K562 (cell line): ENCODE data around the gene NUDT6. TPM values are rescaled to one million over a fixed set of nuclear protein-coding genes. Genes with fewer than 3 reads are reported as not detected.
A peak's percentile ranks its signal among the peaks of the same experiment; 100 is the strongest.

ENCODE experiments used
- ARID1B ChIP-seq: fragments of 450-650 bp; IDR thresholded peaks from 2 replicates; pipeline ENCODE4 v1.6.1; 2016; ENCODE audit warnings: antibody characterized with exemption, mild to moderate bottlenecking, inconsistent platforms
- ATF7 ChIP-seq: fragments of 450-650 bp; IDR thresholded peaks from 2 replicates; pipeline ENCODE4 v1.7.1; 2014; ENCODE audit warnings: mild to moderate bottlenecking, moderate library complexity
- CBFB ChIP-seq: sonication (generic); formaldehyde crosslinking; IDR thresholded peaks from 2 replicates; pipeline ENCODE4 v1.4.0; 2020; ENCODE audit warnings: mild to moderate bottlenecking, missing genetic modification reagents
- CREB3L1 ChIP-seq: fragments of 450-650 bp; IDR thresholded peaks from 2 replicates; pipeline ENCODE4 v1.6.1; 2014; ENCODE audit warnings: low read depth, mild to moderate bottlenecking, moderate library complexity, borderline replicate concordance
- E2F3 ChIP-seq: fragments of 250-450 bp; sonication (Bioruptor Pico); IDR thresholded peaks from 2 replicates; pipeline ENCODE4 v1.4.0; 2020; ENCODE audit warnings: mild to moderate bottlenecking
- E4F1 ChIP-seq: fragments of 250-450 bp; sonication (Bioruptor Pico); IDR thresholded peaks from 2 replicates; pipeline ENCODE4 v1.5.0; 2021; ENCODE audit warnings: mild to moderate bottlenecking, borderline replicate concordance
- HEY1 ChIP-seq: fragments of 250-450 bp; sonication (Bioruptor Pico); IDR thresholded peaks from 2 replicates; pipeline ENCODE4 v1.5.0; 2020; ENCODE audit warnings: mild to moderate bottlenecking, moderate library complexity, borderline replicate concordance
- HMG20A ChIP-seq: fragments of 450-650 bp; formaldehyde crosslinking; conservative IDR thresholded peaks from 2 replicates; pipeline ENCODE4 v1.4.0; 2020; ENCODE audit warnings: mild to moderate bottlenecking, mixed read lengths
- MYC ChIP-seq, 2 experiments: fragments of 250-450 bp in 1 of 2; sonication (Bioruptor Pico) in 1 of 2; IDR thresholded peaks; 2 replicates each; pipeline versions ENCODE4 v1.5.1 to v1.6.1; 2012 to 2021; ENCODE audit warnings: low read depth in 2 of 2, borderline replicate concordance in 1 of 2, improper control_type of control experiment in 1 of 2, low read length in 1 of 2, mild to moderate bottlenecking in 1 of 2, moderate library complexity in 1 of 2
- NFATC3 ChIP-seq: fragments of 450-650 bp; IDR thresholded peaks from 2 replicates; pipeline ENCODE4 v1.6.1; 2017; ENCODE audit warnings: mild to moderate bottlenecking
- NR2C1 ChIP-seq, 2 experiments: fragments of 450-650 bp; IDR thresholded peaks; 2 replicates each; pipeline ENCODE4 v1.6.1; 2017; ENCODE audit warnings: mild to moderate bottlenecking in 2 of 2, antibody characterized with exemption in 1 of 2, inconsistent platforms in 1 of 2, missing compliant biosample characterization in 1 of 2, missing genetic modification characterization in 1 of 2
- NR2C2 ChIP-seq, 2 experiments: fragments of 200-800 bp in 1 of 2; sonication (Bioruptor generic) in 1 of 2; sonication (generic) in 1 of 2; formaldehyde crosslinking in 1 of 2; IDR thresholded peaks; 2 replicates each; pipeline versions ENCODE4 v1.6.1 to v1.8.0; 2016 to 2022; ENCODE audit warnings: mild to moderate bottlenecking in 1 of 2, missing compliant biosample characterization in 1 of 2, missing genetic modification characterization in 1 of 2, missing genetic modification reagents in 1 of 2
- NUFIP1 ChIP-seq: fragments of 450-650 bp; IDR thresholded peaks from 2 replicates; pipeline ENCODE4 v1.6.1; 2018; ENCODE audit not compliant: partially characterized antibody
- POLR2G ChIP-seq: fragments of 200-400 bp; formaldehyde crosslinking; IDR thresholded peaks from 2 replicates; pipeline ENCODE4 v1.6.1; 2017; ENCODE audit warnings: low read depth, mild to moderate bottlenecking, antibody characterized with exemption, low read length, moderate library complexity
- RBM15 ChIP-seq: fragments of 200-400 bp; formaldehyde crosslinking; IDR thresholded peaks from 2 replicates; pipeline ENCODE4 v1.6.1; 2018; ENCODE audit warnings: mild to moderate bottlenecking, low read length, moderate library complexity; ENCODE audit not compliant: insufficient read depth
- SNAPC5 ChIP-seq: fragments of 250-450 bp; sonication (Bioruptor Pico); IDR thresholded peaks from 2 replicates; pipeline ENCODE4 v1.8.0; 2021; ENCODE audit warnings: moderate library complexity, mild to moderate bottlenecking, inconsistent platforms
- SUPT5H ChIP-seq: fragments of 450-650 bp; IDR thresholded peaks from 2 replicates; pipeline ENCODE4 v1.6.1; 2016
- TAF9B ChIP-seq: fragments of 450-650 bp; IDR thresholded peaks from 2 replicates; pipeline ENCODE4 v1.6.1; 2018; ENCODE audit warnings: mild to moderate bottlenecking; ENCODE audit not compliant: partially characterized antibody
- YY1 ChIP-seq, 3 experiments: IDR thresholded peaks; 2 replicates each; pipeline ENCODE4 v1.6.1; 2011; ENCODE audit warnings: low read length in 2 of 3, mild to moderate bottlenecking in 2 of 3, moderate library complexity in 2 of 3, borderline replicate concordance in 1 of 3, control low read depth in 1 of 3, low read depth in 1 of 3; ENCODE audit not compliant: insufficient read depth in 3 of 3, insufficient replicate concordance in 2 of 3, control insufficient read depth in 1 of 3, insufficient read length in 1 of 3; ENCODE audit errors: extremely low read depth in 1 of 3
- ZFX ChIP-seq: sonication (generic); formaldehyde crosslinking; IDR thresholded peaks from 2 replicates; pipeline ENCODE4 v1.8.0; 2022; ENCODE audit warnings: mild to moderate bottlenecking, missing genetic modification reagents, moderate library complexity
- ZNF146 ChIP-seq: IDR thresholded peaks from one replicate; pipeline ENCODE4 v1.6.1; 2018; ENCODE audit warnings: missing compliant biosample characterization; ENCODE audit not compliant: unreplicated experiment
- ZNF274 ChIP-seq: IDR thresholded peaks from 2 replicates; pipeline ENCODE4 v1.6.1; 2011; ENCODE audit warnings: low read depth, mild to moderate bottlenecking, low read length, moderate library complexity, borderline replicate concordance
- ZNF3 ChIP-seq: fragments of 250-450 bp; sonication (Bioruptor Pico); IDR thresholded peaks from 2 replicates; pipeline ENCODE4 v1.5.0; 2021; ENCODE audit warnings: mild to moderate bottlenecking, moderate library complexity
- ZSCAN32 ChIP-seq: fragments of 450-650 bp; formaldehyde crosslinking; IDR thresholded peaks from 2 replicates; pipeline ENCODE4 v1.4.0; 2020; ENCODE audit warnings: mild to moderate bottlenecking, moderate library complexity
- polyA plus RNA-seq, 8 experiments: library from polyadenylated mRNA; depleted of rRNA in 4 of 8; stranded (reverse) in 5 of 8; unstranded in 3 of 8; fragments of >200 nt; fragmentation: Nextera tagmentation in 2 of 8; fragmentation: Illumina TruSeq in 1 of 8; extraction: Ambion mirVana in 2 of 8; extraction: Trizol in 1 of 8; gene quantifications; 2 replicates each; pipeline versions ENCODE4 v1.2.1 to v1.2.3, GENCODE V29; 2011 to 2014; ENCODE audit warnings: inconsistent platforms in 1 of 8, missing spikeins in 1 of 8
- total RNA-seq, 7 experiments: library from RNA; depleted of rRNA in 6 of 7; stranded (reverse); fragments of >200 nt in 6 of 7; fragmentation: Illumina TruSeq in 2 of 7; extraction: Trizol in 2 of 7; gene quantifications; 2 replicates each; pipeline versions ENCODE4 v1.2.1 to v1.2.3, GENCODE V29; 2011 to 2021; ENCODE audit warnings: low replicate concordance in 1 of 7

The NUDT6 gene
- total and polyA plus RNA-seq, 9 of the 15 experiments (the other 6 are each of a cell fraction or from before 2014, with no cell fraction given): 9.4 to 18.1 (median 13.4) TPM

DNA sequence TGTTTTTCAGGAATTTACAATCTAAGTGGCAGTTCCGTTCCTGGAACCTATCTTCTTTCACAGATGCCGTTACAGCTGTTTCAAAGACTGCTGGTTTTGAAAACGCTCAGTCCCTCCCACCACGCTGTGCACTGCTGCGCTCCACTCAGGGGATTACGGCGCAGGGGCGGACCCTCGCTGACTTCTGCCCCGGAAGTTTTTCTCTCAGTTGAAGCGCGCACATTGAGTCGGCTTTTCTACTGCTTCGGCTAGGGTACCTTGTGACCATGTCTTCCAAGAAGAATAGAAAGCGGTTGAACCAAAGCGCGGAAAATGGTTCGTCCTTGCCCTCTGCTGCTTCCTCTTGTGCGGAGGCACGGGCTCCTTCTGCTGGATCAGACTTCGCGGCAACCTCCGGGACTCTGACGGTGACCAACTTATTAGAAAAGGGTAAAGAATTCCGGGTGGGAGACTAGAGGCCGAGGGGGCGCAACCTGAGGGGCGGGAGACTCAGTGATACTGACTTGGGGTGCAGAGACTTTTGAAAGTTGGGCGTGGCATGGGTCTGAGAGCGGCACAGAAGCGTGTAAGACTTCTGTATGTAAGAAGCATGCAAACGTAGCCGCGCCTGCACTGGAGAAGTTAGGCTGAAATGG lies 597 bp upstream of the NUDT6 start (continued):
- no peak for TF ChIP-seq RBM15
- peak; percentile 38 for TF ChIP-seq ATF7
- TF ChIP-seq ZFX: no peak
- TF ChIP-seq POLR2G: no peak; the same call in 1 of the 2 replicates
- TF ChIP-seq NUFIP1: no peak
- TF ChIP-seq TAF9B: peak; percentile 61
- peak; percentile 61 for TF ChIP-seq SUPT5H
- no peak for TF ChIP-seq E4F1 (CRISPR knock-in tag)
- peak in 2 of 3 experiments; percentile 52 to 74 for TF ChIP-seq YY1 (IDR thresholded peaks at IDR 0.05; ENCODE audit: borderline replicate concordance in 1 of 3, control insufficient read depth in 1 of 3, extremely low read depth in 1 of 3, insufficient read depth in 3 of 3, insufficient read length in 1 of 3, insufficient replicate concordance in 2 of 3, low read depth in 1 of 3, low read length in 2 of 3)
- no peak for TF ChIP-seq HEY1 (CRISPR knock-in tag)
- TF ChIP-seq CREB3L1: no peak; the same call in 1 of the 2 replicates
- TF ChIP-seq HMG20A (CRISPR knock-in tag): no peak
- TF ChIP-seq ZNF146: no peak
- no peak for TF ChIP-seq CBFB (CRISPR knock-in tag)
- peak; percentile 99 for TF ChIP-seq NR2C2 (CRISPR knock-in tag; IDR thresholded peaks at IDR 0.05)
- TF ChIP-seq NR2C2 (tag; IDR thresholded peaks at IDR 0.05): peak; percentile 99
- no peak for TF ChIP-seq NFATC3
- TF ChIP-seq NR2C1 (IDR thresholded peaks at IDR 0.05): peak; percentile 99
- TF ChIP-seq NR2C1 (tag; IDR thresholded peaks at IDR 0.05): peak; percentile 99
- no peak for TF ChIP-seq ZSCAN32 (CRISPR knock-in tag)
- TF ChIP-seq SNAPC5 (CRISPR knock-in tag): no peak
- TF ChIP-seq ARID1B: peak; percentile 62
- TF ChIP-seq ZNF3 (CRISPR knock-in tag): no peak
- TF ChIP-seq E2F3 (CRISPR knock-in tag): no peak
- TF ChIP-seq ZNF274: no peak
- TF ChIP-seq MYC (IDR thresholded peaks at IDR 0.05; ENCODE audit: low read depth, low read length): peak; percentile 92
- TF ChIP-seq MYC (CRISPR knock-in tag; IDR thresholded peaks at IDR 0.05; ENCODE audit: borderline replicate concordance, low read depth): no peak
